NCI-H2029 treated with DMSO at 0.1 percent for 48 hours (cell line): ENCODE measurements around the gene CMSS1.

Experiments used
- DNase-seq: peaks from one replicate; lab custom pipeline; 2025; lab: John Stamatoyannopoulos, UW

The CMSS1 gene

GRCh38 chr3:99934975-99935797 is 117.5 kb downstream of the CMSS1 start:
- no peak for DNase-seq

DNA sequence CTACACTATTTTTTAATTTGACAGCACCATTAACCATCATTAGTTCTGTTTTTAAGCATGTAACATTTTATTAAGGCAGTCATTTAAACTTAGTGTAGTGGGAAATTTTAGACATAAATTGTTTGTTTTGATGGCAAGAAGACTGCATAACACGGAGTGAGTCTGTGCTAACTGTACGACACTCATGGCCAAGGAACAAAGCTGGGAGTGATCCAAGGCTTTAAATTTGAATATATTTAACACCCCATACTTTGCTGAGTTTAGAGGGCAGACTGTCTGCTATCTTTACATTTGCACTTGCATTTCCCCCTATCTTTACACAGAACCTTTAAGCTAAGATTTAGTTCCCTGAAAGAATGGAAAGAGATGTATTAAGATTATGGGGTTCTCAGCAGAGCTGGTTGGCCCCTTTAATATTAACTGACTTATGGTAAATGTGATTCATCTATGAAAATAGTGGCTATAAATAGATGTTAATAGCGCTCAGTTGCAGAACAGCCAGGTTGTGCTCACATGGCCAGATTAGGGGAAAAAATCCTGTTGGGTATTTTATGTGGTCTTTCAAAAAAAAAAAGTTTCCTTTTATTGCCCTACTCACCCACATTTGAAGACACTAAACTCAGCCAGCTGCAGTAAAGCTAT is 120.7 kb downstream of the CMSS1 start:
- DNase-seq: no peak

DNA sequence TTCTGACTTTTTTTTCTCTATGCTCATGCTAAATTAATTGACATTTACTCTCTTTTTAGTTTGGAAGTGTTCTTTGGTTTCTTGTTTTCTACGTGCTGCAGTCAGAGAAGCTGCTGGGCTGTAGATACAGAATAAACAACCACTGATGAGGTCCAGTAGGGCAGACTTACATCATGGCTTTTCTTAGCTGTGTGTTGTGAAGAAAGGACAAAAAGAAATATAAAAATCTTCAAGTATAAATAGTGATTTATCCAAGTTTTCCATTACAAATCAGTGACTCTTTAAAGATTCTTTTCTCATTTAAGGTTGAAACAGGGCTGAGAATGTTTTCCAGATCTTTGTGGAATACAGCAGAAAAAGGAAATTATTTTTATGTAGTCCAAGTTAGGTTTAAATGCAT is 122.2 kb downstream of the CMSS1 start:
- DNase-seq: no peak

DNA sequence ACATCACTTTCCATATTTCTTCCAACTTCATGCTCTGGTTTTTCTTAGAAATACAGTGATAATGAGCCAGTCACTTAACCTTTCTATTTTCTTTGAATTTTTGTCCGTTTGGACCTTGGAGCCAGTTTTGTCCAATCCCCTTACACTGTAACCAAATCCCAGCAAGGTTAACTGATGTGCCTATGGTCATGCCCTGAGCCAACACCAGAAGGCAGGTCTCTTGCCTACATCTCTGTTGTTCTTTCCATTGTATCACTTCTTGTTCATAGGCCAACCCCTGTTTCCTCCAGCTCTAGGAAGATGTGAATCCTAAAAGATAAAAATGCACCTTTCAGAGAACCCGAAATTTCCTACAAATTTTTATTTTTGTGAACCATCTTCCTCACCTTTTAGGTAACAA is 122.7 kb downstream of the CMSS1 start:
- no peak for DNase-seq

DNA sequence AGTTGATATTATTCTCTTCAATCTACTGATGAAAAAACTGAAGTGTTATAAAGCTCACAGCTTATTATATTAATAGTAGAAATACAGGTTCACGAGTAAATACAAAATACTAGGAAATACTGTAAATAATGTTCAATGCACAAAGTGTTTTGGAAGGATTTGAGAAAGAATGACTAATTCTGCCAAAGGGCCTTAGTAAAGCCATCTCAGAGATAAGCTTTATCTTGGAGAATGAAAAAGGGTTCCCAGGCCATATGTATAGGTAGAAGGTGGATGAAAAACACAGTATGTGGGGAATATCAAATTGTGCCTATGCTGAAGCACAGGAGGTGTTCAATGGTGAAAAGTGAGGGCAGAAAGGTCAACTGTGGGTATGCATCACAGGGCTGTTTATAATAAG is 123.5 kb downstream of the CMSS1 start:
- no peak for DNase-seq

GRCh38 chr3:99943931-99944761 is 126.5 kb downstream of the CMSS1 start:
- DNase-seq: no peak

DNA sequence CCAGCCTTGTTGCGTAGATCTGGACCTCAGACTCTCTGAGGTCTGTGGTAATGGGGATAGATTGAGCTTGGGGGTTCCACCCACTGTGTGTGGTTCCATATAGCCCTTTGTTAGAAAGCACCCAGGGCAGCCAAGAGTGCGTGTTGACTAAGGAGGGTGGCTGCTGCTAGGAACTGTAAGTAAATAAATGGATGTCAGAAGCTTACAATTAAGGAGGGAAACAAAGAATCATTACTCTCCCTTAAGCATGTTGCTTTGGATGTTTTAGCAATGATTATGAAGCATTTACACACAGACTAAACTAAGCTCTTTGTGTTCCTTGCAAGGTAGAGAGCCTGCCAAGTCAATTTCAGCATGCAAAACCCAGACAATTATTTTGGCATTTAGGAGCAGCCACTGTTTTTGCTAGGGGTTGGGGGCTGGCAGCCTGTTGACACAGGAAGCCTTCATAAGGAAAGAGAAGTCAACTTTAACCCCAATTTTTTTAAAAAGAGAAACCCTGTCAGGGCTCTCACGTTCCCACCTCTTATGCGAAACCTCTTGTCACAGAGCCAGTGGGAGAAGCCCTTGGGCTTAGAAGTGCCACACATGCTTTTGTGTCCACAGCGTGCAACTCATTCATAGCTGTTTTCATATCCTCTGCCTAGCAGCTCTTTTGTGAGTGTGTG is 127.8 kb downstream of the CMSS1 start:
- DNase-seq: peak; percentile 47

DNA sequence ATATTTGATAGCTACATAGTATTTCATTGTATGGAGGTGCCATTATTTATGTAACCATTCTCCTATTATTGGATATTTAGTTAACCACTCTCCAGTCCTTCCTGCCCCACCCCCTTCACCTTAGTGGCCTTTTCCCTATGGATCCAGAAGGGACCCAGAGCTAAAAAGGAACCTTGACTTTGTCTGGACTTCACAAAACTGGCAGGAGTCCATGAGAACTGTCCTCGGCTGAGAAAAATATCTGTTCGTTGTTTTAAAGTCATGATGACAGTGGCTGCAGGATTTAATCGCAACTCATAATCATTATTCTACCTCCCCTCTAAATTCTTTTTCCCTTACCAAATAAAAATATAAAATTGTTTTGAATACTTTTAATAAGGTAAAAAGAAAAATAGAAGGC is 129.7 kb downstream of the CMSS1 start:
- no peak for DNase-seq

DNA sequence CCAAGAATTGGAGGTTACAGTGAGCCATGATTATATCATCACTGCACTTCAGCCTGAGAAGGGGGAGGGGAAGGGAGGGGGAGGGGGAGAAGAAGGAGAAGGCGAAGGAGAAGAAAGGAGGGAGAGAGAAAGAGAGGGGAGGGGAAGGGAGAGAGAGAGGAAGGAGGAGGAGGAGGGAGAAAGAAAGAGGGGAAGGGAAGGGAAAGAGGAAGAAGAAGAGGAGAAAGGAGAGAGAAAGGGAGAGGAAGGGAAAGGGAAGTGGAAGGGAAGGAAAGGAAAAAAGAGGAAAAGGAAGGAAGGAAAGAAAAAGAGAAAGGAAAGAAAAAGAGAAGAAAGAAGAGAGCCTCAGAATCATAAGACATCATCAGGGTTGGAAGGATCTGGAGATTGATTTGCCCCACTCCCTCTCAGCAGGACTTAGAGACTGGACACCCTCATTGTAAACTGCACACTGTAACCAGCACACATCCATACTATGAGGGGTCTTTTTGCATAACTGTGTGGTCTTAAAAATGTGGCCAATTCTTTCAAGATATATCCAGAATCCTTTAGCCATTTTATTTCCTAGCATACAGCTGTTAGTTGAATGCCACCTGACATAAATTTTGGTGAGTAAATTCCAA is 130.9 kb downstream of the CMSS1 start:
- DNase-seq: no peak

GRCh38 chr3:99949956-99950670 is 132.5 kb downstream of the CMSS1 start:
- no peak for DNase-seq

DNA sequence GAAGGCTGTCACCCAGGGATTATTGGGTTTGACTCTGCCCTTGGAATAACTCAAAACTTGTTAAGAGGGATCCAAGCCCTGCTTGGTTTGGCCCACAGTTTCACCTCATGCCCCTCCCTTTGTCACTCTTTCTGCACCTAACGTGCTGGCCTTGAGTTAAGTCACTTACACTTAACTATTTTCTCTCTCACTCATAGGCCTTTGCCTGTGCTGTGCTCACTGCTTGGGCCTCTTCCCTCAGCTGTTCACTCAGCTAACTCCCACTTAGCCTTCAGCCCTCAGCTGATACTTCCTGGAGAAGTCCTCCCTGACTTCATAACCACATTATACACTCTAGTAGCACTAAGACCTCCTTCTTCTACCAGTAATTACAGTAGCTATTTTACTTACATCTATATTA is 133.3 kb downstream of the CMSS1 start:
- no peak for DNase-seq

DNA sequence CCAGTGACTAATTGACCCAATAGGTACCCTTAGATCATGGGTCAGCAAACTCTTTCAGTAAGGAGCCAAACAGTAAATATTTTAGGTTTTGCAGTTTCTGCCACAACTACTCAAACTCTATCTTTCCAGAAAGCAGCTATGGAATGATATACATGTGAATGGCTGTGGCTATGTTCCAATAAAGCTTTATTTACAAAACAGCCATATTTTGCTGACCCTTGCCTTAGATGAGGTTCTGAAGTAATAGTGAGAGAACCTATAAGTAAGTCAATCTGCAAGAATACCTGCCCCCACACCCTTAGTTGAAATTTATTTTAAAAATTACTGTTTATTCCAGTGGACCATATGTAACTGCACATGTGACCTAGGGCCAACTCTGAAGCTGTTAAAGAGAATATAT is 134.0 kb downstream of the CMSS1 start:
- DNase-seq: no peak

DNA sequence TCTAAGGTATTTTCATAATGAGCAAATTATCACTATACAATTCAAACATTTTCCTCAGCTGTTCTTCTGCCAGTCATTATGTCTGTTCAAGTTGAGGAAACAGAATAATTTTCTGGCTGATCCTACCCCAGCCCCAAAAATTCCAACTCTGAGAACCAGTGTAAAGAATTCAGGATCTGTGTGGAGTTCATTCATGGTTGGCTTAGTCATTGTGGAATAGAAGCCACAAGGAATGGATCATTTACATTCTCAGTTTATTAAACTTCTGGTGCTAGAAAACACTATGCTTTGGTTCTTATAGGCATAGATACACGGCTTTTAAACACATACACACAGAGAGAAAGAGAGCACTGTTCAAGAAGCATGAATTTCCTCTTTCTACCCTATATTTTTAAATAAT is 134.6 kb downstream of the CMSS1 start:
- no peak for DNase-seq

- no peak for DNase-seq
Observed at GRCh38 chr3:99953596-99953995, 135.9 kb downstream of the CMSS1 start.

DNA sequence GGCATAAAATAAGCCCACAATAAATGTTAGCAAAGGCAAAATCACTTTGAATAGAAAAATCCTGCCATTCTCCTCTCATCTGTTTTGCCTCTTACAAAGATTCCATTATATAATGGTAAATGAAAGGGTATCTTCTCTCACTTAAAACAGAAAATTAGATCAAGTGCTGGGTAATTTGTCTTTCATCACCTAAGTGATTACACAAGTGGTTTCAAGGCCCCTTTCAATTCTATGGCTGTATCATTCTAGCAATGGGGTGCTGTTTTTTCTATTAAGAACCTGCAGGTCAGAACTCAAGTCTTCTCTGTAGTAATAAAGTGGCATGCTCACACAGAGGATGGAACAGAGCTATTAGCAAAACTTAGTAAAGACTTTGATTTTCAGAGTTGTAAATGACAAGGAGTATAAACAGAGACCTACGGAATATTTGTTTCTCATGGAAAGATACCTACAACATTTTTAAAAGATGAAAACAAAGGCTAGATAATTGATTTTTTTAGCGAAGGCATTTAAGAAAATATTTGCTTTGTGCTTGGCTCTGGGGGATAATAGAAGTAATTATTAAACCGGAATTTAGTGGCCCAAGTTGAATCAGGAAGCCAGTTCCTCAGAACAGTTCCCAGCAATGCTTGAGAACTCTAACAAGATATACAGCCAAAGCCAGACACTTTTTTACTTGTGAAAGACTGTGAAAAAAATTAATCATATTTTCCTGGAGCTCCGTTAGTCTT is 137.4 kb downstream of the CMSS1 start:
- DNase-seq: no peak

DNA sequence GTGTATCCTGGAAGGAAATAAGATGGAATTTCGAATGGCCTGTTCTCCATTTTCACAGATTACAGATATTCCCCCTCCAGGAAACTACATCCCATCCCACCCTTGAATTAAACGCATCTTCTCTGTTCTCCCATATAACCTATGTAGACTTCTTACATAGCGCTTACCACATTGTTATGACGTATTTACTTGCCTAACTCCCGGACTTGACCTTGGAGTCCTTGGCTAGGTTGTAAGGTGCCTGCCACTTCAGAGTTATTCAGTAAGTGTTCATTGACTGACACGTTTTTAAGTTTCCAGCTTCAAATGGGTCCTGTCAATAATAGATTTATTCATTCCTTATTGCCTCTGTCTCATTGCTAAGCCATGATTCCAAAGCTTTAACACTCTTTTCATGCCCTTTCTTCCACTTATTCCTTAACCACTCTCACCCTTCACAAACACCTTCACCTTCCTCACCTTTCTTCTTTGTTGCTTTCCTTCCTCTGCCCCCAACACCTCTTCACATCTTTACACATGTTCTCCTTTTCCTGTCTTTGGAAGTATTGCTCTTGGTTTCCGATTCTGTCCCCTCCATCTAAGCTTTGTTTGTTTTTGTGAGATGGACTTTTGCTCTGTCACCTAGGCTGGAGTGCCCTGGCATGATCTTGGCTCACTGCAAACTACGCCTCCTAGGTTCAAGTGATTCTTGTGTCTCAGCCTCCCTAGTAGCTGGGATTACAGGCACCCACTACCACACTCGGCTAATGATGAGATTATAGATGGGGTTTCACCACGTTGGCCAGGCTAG is 138.3 kb downstream of the CMSS1 start:
- DNase-seq: no peak

GRCh38 chr3:99957151-99957796 is 139.6 kb downstream of the CMSS1 start:
- no peak for DNase-seq

- no peak for DNase-seq
Observed at GRCh38 chr3:99958222-99958912, 140.7 kb downstream of the CMSS1 start.
